SK-N-SH (cell line): ENCODE data around the gene WWC1. TPM values are rescaled to one million over a fixed set of nuclear protein-coding genes. Genes with fewer than 3 reads are reported as not detected.

Experiments used
- CTCF ChIA-PET: fragments of 300-600, 350-600 bp; formaldehyde crosslinking; extraction: SDS; loops from one replicate; lab custom pipeline; 2021; lab: Yijun Ruan, JAX
- POLR2A ChIA-PET: fragments of 350-600 bp; sonication (Branson Sonifier 250); formaldehyde crosslinking; extraction: SDS; loops from one replicate; lab custom pipeline; 2020; ENCODE audit warnings: antibody characterized with exemption, inconsistent platforms; lab: Yijun Ruan, JAX
- DNase-seq: peaks from one replicate; pipeline ENCODE4 v3.0.0; 2012
- H2AFZ ChIP-seq: fragments of 200-600 bp; sonication (generic); 2 replicates; pipeline ENCODE4 v1.8.1; 2016; ENCODE audit warnings: antibody characterized with exemption, mild to moderate bottlenecking, low read depth
- H3F3A ChIP-seq: fragments of 200-600 bp; sonication (generic); replicated peaks from 2 replicates; pipeline ENCODE3; 2016; ENCODE audit warnings: antibody characterized with exemption, mild to moderate bottlenecking; ENCODE audit not compliant: insufficient read depth
- H3K27ac ChIP-seq, 2 experiments: fragments of 200-500 bp in 1 of 2; fragments of 200-600 bp in 1 of 2; sonication (Bioruptor generic) in 1 of 2; sonication (generic), shearing (Covaris generic) in 1 of 2; 2 replicates each; pipeline versions ENCODE4 v1.5.1 to v1.6.1; 2014 to 2016; ENCODE audit warnings: low read depth in 2 of 2, inconsistent platforms in 1 of 2, low read length in 1 of 2, mild to moderate bottlenecking in 1 of 2, mixed read lengths in 1 of 2
- H3K27me3 ChIP-seq: fragments of 200-600 bp; sonication (generic), shearing (Covaris generic); 2 replicates; pipeline ENCODE4 v1.6.1; 2016; ENCODE audit warnings: mixed run types; ENCODE audit not compliant: insufficient read depth
- H3K36me3 ChIP-seq, 2 experiments: fragments of 200-500 bp in 1 of 2; fragments of 200-600 bp in 1 of 2; sonication (Bioruptor generic) in 1 of 2; sonication (generic) in 1 of 2; replicated peaks in 1 of 2; 2 replicates each; pipeline versions ENCODE3 to v1.5.1; 2014 to 2016; ENCODE audit warnings: low read length in 1 of 2, mild to moderate bottlenecking in 1 of 2; ENCODE audit not compliant: insufficient read depth in 2 of 2, control insufficient read depth in 1 of 2
- H3K4me1 ChIP-seq, 2 experiments: fragments of 200-500 bp in 1 of 2; fragments of 200-600 bp in 1 of 2; sonication (Bioruptor generic) in 1 of 2; sonication (generic), shearing (Covaris generic) in 1 of 2; 2 replicates each; pipeline versions ENCODE4 v1.5.1 to v1.6.1; 2014 to 2016; ENCODE audit warnings: low read depth in 1 of 2, low read length in 1 of 2, mixed run types in 1 of 2; ENCODE audit not compliant: insufficient read depth in 2 of 2, control insufficient read depth in 1 of 2
- H3K4me2 ChIP-seq: fragments of 200-600 bp; sonication (generic), shearing (Covaris generic); 2 replicates; pipeline ENCODE4 v1.6.1; 2017; ENCODE audit warnings: mixed run types
- H3K4me3 ChIP-seq, 2 experiments: fragments of 200-500 bp in 1 of 2; fragments of 200-600 bp in 1 of 2; sonication (Bioruptor generic) in 1 of 2; sonication (generic), shearing (Covaris generic) in 1 of 2; 2 replicates each; pipeline versions ENCODE4 v1.5.1 to v1.8.1; 2014 to 2016; ENCODE audit warnings: low read depth in 2 of 2, inconsistent platforms in 1 of 2, low read length in 1 of 2, mild to moderate bottlenecking in 1 of 2, mixed read lengths in 1 of 2, moderate library complexity in 1 of 2
- H3K79me2 ChIP-seq: fragments of 200-600 bp; sonication (generic); 2 replicates; pipeline ENCODE4 v1.8.1; 2017; ENCODE audit warnings: mild to moderate bottlenecking; ENCODE audit not compliant: insufficient read depth
- H3K9ac ChIP-seq: fragments of 200-600 bp; sonication (generic); 2 replicates; pipeline ENCODE4 v1.6.1; 2017; ENCODE audit warnings: mixed run types
- H3K9me2 ChIP-seq: fragments of 200-600 bp; sonication (generic); 2 replicates; pipeline ENCODE4 v1.6.1; 2017; ENCODE audit warnings: mixed run types
- H3K9me3 ChIP-seq: fragments of 200-600 bp; sonication (generic); 2 replicates; pipeline ENCODE4 v1.6.1; 2017; ENCODE audit warnings: mixed run types, mild to moderate bottlenecking, moderate library complexity
- H4K20me1 ChIP-seq: fragments of 200-600 bp; sonication (generic); 2 replicates; pipeline ENCODE4 v1.6.1; 2017; ENCODE audit warnings: mild to moderate bottlenecking, mixed run types; ENCODE audit not compliant: insufficient read depth
- CHD2 ChIP-seq: fragments of 150-350 bp; IDR thresholded peaks from 2 replicates; pipeline ENCODE4 v1.6.1; 2018; ENCODE audit warnings: low read length; ENCODE audit not compliant: partially characterized antibody
- MAX ChIP-seq: IDR thresholded peaks from 2 replicates; pipeline ENCODE4 v1.4.0; 2012; ENCODE audit warnings: low read depth
- MEF2A ChIP-seq: IDR thresholded peaks from 2 replicates; pipeline ENCODE4 v1.4.0; 2012; ENCODE audit warnings: low read depth, borderline replicate concordance
- NFIC ChIP-seq: IDR thresholded peaks from 2 replicates; pipeline ENCODE4 v1.4.0; 2012; ENCODE audit warnings: borderline replicate concordance
- NRF1 ChIP-seq: IDR thresholded peaks from 2 replicates; pipeline ENCODE4 v1.6.1; 2012; ENCODE audit warnings: low read depth, mild to moderate bottlenecking, low read length
- RAD21 ChIP-seq: IDR thresholded peaks from 2 replicates; pipeline ENCODE4 v1.6.1; 2012; ENCODE audit warnings: mild to moderate bottlenecking, low read length
- RCOR1 ChIP-seq: fragments of 150-350 bp; IDR thresholded peaks from 2 replicates; pipeline ENCODE4 v1.6.1; 2017; ENCODE audit warnings: antibody characterized with exemption, low read length
- TEAD4 ChIP-seq: IDR thresholded peaks from 2 replicates; pipeline ENCODE4 v1.4.0; 2012; ENCODE audit warnings: mild to moderate bottlenecking, borderline replicate concordance; ENCODE audit not compliant: insufficient read depth
- ZBTB33 ChIP-seq: IDR thresholded peaks from 2 replicates; pipeline ENCODE4 v1.4.0; 2012; ENCODE audit warnings: low read depth, borderline replicate concordance
- WGBS: methylation state at CpG from one replicate; pipeline ENCODE4 v1.1.6; 2017; ENCODE audit warnings: low lambda C conversion rate; 5-methylcytosine and 5-hydroxymethylcytosine counted together
- polyA plus RNA-seq, 3 experiments: library from polyadenylated mRNA; depleted of rRNA; stranded (reverse); fragments of >200 nt; gene quantifications; 2 replicates each; pipeline ENCODE4 v1.2.3, GENCODE V29; 2012
- TF ChIP-seq, protein P1 (sequence below): IDR thresholded peaks from 2 replicates; pipeline ENCODE4 v1.6.1; 2012; ENCODE audit warnings: mild to moderate bottlenecking, low read depth, low read length, moderate library complexity

WWC1 gene
- polyA plus RNA-seq, 1 of the 3 experiments (the other 2 are of a cell fraction) = 16.9 TPM

DNA sequence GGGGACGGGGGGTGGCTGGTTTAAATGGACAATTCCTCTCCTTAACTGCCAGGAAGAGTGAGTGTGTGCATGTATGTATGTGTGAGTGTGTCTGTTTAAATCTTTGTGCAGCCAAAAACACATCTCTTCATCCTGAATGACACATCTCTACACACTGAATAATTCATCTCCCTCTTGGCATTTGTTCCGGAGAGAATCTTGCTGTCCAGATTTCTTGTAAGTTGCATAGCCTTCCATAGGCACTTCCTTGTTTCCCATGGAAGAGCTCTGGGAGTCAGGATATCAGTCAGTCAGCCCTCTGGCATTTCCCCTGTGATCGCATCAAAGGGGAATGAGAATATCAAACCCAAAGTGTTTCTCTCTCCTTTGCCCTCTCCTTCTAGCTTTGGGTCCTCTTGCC lies 74.7 kb downstream of the WWC1 start (continued):
- TF ChIP-seq, protein P1, sequence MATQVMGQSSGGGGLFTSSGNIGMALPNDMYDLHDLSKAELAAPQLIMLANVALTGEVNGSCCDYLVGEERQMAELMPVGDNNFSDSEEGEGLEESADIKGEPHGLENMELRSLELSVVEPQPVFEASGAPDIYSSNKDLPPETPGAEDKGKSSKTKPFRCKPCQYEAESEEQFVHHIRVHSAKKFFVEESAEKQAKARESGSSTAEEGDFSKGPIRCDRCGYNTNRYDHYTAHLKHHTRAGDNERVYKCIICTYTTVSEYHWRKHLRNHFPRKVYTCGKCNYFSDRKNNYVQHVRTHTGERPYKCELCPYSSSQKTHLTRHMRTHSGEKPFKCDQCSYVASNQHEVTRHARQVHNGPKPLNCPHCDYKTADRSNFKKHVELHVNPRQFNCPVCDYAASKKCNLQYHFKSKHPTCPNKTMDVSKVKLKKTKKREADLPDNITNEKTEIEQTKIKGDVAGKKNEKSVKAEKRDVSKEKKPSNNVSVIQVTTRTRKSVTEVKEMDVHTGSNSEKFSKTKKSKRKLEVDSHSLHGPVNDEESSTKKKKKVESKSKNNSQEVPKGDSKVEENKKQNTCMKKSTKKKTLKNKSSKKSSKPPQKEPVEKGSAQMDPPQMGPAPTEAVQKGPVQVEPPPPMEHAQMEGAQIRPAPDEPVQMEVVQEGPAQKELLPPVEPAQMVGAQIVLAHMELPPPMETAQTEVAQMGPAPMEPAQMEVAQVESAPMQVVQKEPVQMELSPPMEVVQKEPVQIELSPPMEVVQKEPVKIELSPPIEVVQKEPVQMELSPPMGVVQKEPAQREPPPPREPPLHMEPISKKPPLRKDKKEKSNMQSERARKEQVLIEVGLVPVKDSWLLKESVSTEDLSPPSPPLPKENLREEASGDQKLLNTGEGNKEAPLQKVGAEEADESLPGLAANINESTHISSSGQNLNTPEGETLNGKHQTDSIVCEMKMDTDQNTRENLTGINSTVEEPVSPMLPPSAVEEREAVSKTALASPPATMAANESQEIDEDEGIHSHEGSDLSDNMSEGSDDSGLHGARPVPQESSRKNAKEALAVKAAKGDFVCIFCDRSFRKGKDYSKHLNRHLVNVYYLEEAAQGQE = peak; percentile 66; the same call in 1 of the 2 replicates
- TF ChIP-seq CHD2 (no peak), NRF1 (no peak), NFIC (peak; percentile 80; the same call in 1 of the 2 replicates), MEF2A (0 out of 2 replicates have a peak, but pooled peaks have one; percentile 11), MAX (no peak), RAD21 (no peak), ZBTB33 (peak; percentile 64)

DNA sequence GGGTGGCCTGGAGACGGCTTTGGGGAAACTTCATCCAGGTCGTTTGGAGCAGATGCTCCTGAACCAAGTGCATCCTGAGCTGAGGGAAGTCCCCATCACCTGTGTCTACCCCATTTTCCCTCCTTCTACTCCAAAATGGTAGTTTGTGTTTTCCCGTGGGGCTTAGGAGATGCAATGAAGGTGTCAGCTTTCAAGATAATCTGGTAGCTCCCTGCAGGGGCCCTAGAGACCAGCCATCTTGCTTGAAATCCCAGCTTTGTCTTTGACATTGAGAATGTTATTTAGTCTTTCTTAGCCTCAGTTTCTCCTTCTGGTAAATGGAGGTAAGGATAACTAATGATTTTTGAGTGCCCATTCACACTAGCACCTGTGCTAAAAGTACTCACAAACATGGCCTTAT lies 77.4 kb downstream of the WWC1 start:
- POLR2A ChIA-PET = no interaction called here
- no peak overlapping the region for H2AFZ ChIP-seq
- peaks cover 24% of the 10 kb centered on the region for H3F3A ChIP-seq
- H3K9me2 ChIP-seq = no peaks in the 10 kb centered on the region
- H3K9ac ChIP-seq = no peak overlapping the region
- peaks cover 2 to 10% of the 10 kb centered on the region in 2 experiments; a peak in 3 of 4 replicates for H3K4me1 ChIP-seq
- no peak for DNase-seq
- CTCF ChIA-PET = interaction anchor here (0.6 kb wide), 1 partner anchor 683 kb away, joined by 3 read pairs; no protein-coding TSS in a partner anchor
- H3K36me3 ChIP-seq = no peaks in the 10 kb centered on the region
- H4K20me1 ChIP-seq = no peaks in the 10 kb centered on the region
- H3K27ac ChIP-seq = no peak overlapping the region
- WGBS = 92% methylated on average over 3 of the region's 3 CpGs
- H3K4me2 ChIP-seq = no peak overlapping the region
- no peaks in the 10 kb centered on the region for H3K9me3 ChIP-seq
- H3K79me2 ChIP-seq = peaks cover 16% of the 10 kb centered on the region; the same call in 1 of the 2 replicates
- H3K4me3 ChIP-seq = no peak overlapping the region
- TF ChIP-seq TEAD4 = no peak
- no peak for TF ChIP-seq NFIC
- TF ChIP-seq, protein P1 = no peak
- TF ChIP-seq RCOR1 = no peak
- TF ChIP-seq MAX = no peak
- no peaks in the 10 kb centered on the region for H3K27me3 ChIP-seq
